LNCaP clone FGC (cell line): ENCODE measurements around the gene FCMR.

Experiments used
- DNase-seq: peaks from one replicate; pipeline ENCODE4 v3.0.0-alpha.2; 2011; ENCODE audit warnings: low read depth
- H3K4me3 ChIP-seq: 2 replicates; pipeline ENCODE4 v1.5.1; 2011; ENCODE audit warnings: mild to moderate bottlenecking, low read depth, low read length, control low read depth
- TF ChIP-seq, protein P1 (sequence below): IDR thresholded peaks from 2 replicates; pipeline ENCODE4 v1.5.1; 2012; ENCODE audit warnings: mild to moderate bottlenecking; ENCODE audit not compliant: control insufficient read depth, insufficient read depth; ENCODE audit errors: extremely low read depth

Gene FCMR

DNA sequence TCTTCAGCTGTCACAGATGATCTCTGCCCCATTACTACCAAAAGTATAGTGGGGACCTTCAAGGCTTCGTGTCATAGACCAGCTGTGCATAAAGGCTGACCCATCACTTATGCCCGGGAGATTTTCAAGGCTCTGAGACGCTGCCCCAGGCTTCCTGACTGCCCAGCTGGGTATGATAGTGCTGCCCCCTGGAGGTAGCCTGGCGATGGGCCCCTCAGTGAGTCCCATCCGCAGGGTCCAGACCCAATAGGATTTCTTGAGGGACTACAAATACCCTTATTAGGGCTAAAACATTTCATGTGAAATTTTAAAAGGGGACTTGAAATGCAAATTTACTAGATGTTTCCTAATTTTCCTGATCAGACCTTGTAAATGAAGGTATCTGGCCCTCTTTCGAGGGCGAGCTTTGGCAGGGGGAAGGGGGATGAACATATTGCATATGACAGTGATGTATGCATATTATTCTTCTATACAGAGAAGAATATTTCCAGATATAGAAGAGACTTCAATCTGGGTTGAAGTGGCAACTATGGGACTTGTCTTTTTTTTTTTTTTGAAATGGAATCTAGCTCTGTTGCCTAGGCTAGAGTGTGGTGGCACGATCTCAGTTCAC is 11.7 kb upstream of the FCMR start:
- H3K4me3 ChIP-seq = no peak overlapping the region
- DNase-seq = no peak
- TF ChIP-seq, protein P1, sequence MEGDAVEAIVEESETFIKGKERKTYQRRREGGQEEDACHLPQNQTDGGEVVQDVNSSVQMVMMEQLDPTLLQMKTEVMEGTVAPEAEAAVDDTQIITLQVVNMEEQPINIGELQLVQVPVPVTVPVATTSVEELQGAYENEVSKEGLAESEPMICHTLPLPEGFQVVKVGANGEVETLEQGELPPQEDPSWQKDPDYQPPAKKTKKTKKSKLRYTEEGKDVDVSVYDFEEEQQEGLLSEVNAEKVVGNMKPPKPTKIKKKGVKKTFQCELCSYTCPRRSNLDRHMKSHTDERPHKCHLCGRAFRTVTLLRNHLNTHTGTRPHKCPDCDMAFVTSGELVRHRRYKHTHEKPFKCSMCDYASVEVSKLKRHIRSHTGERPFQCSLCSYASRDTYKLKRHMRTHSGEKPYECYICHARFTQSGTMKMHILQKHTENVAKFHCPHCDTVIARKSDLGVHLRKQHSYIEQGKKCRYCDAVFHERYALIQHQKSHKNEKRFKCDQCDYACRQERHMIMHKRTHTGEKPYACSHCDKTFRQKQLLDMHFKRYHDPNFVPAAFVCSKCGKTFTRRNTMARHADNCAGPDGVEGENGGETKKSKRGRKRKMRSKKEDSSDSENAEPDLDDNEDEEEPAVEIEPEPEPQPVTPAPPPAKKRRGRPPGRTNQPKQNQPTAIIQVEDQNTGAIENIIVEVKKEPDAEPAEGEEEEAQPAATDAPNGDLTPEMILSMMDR = peak; percentile 50

DNA sequence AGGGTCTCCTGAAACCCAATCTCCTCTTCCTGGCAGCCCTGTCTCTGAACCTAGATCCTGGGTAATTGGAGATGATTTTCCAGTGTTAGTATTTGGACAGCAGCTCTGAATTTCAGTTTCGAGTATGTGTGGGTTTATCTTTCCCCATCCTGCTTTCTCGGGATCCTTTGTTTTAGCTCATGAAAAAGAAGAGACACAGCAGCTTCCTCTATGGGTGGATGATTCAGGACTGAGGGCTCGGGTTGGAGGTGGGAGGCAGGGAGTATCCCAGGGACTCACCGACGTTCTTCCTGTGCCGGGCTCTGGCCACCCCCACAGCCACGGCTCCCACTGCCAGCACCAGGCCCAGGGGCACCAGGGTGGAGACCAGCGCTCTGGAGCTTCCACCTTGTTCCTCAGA is 10.4 kb upstream of the FCMR start:
- H3K4me3 ChIP-seq = no peak overlapping the region
- TF ChIP-seq, protein P1 = no peak
- no peak for DNase-seq

DNA sequence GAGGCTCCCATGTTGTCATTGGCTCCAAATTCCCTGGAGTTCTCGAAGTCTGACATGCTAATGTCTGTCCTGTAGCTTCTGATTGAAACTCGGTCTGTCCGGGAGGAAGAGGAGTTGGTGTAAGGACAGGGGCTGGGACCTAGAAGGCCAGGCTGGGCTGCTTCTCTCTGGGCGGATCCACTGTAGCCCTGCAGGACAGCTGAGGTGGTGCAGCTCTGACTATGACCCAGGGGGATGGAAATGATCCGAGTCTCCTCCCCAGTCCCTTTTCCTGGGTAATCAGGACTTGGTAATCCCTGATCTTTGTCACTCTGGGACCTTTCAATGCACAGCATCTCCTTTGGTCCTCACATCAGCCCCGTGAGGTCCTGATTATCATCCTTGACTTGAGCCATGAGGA is 10.0 kb upstream of the FCMR start:
- no peak overlapping the region for H3K4me3 ChIP-seq
- TF ChIP-seq, protein P1 = no peak
- DNase-seq = no peak

DNA sequence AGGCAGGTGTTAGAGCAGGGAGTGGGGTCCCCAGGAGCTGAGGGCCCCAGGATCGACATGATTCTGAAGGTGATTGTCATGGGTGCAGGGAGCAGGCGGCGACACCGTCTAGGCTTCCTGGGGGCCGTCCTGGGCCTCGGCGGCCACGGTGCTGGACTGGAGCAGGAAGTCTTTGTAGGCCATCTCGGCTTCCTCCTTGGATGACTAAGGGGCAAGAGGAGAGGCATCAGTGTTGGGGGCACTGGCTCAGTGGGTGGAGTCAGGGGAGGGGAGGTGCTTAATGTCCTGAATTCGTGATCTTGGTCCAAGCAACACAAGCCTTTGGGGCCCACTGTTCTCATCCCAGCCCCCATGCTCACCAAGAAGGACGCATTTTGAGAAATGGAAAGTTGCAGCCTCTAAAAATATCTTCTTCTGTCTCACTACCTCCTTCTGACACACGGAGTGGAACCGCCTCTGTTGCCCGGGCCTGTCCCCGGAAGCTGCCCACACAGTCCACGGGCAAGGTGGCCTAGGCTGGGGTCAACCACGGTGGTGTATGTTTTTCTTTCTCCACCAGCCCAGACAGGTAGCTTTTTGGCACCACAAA is 8.6 kb upstream of the FCMR start:
- no peak for DNase-seq
- TF ChIP-seq, protein P1 = no peak
- H3K4me3 ChIP-seq = no peak overlapping the region

DNA sequence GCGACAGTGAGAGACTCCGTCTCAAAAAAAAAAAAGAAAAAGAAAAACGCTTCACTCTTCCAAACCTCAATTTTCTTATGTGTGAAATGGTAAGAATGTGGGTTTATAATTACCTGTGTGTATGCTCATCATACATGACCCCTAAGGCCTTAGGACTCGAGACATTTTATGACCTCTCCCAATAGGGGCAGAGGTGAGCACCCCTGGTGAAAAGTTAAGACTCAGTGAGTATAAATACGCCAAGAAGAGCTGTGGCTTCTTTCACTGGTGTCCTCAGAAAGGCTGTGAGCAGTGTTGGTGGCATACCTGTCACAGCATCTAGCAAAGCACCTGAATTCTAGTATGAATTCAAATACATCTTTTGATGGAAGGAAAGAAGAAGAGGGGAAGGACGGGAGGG is 7.8 kb upstream of the FCMR start:
- DNase-seq = no peak
- H3K4me3 ChIP-seq = no peak overlapping the region
- TF ChIP-seq, protein P1 = no peak

DNA sequence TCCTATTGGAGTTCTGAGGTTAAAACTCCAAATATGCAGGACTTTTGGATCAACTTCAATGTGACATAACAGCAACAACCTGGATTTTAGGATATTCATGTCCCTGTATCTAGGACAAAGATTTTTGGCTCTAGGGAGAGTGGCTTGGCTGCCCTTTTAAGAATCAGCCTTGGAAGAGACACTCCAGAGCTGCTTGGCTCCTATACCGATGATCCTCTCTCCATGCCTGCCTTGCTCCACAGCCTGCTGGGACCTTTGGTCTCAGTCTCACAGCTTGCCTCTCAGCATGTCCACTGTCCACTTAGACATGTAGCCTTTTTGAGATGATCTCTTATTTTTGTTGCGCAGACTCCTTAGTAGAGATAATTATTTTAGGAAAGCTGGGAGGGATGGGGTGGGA is 4.5 kb upstream of the FCMR start:
- no peak overlapping the region for H3K4me3 ChIP-seq
- TF ChIP-seq, protein P1 = no peak
- DNase-seq = no peak
